AG09319 (cell line): ENCODE measurements around the gene MRC2.

Source experiments
- DNase-seq: peaks from one replicate; pipeline ENCODE4 v3.0.0-alpha.2; 2010; ENCODE audit warnings: low read depth; ENCODE audit errors: extremely low read depth
- TF ChIP-seq, protein P1 (sequence below): IDR thresholded peaks from 2 replicates; pipeline ENCODE4 v1.5.1; 2011; ENCODE audit warnings: low read depth, mild to moderate bottlenecking, inconsistent platforms, low read length, moderate library complexity

Gene MRC2

DNA sequence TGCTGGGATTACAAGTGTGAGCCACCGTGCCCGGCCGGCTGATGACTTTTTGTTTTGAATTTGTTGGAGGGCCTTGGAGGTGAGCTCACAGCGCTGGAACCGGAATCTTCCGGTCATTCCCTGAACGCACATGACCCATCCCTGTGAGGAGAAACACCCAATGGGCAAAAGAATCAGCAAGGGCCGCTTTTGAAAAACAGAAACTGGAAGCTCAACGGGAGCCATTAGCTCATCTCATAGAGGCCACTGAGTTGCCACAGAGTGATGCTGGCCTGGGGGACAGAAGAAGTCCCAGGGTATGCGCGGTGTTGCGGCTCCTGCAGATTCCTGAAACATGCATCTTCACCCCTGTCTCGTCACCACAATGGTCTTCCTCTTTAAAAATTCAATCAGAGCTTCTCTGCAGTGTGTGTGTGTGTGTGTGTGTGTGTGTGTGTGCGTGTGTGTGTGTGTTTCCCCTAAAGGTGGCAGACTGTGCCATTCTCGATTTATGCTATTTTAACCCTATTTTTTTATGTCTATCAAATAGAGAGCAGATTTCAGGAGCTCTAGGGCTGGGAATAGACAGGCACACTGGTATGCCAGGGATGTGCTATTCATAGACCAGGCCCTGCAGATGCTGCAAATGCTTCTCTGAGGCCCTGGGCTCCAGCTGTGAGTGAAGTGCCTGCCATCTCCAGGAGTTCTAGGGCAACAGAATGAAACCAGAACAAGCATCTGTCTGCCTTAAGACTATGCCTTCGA, 112.3 kb downstream of the MRC2 start:
- TF ChIP-seq, protein P1, sequence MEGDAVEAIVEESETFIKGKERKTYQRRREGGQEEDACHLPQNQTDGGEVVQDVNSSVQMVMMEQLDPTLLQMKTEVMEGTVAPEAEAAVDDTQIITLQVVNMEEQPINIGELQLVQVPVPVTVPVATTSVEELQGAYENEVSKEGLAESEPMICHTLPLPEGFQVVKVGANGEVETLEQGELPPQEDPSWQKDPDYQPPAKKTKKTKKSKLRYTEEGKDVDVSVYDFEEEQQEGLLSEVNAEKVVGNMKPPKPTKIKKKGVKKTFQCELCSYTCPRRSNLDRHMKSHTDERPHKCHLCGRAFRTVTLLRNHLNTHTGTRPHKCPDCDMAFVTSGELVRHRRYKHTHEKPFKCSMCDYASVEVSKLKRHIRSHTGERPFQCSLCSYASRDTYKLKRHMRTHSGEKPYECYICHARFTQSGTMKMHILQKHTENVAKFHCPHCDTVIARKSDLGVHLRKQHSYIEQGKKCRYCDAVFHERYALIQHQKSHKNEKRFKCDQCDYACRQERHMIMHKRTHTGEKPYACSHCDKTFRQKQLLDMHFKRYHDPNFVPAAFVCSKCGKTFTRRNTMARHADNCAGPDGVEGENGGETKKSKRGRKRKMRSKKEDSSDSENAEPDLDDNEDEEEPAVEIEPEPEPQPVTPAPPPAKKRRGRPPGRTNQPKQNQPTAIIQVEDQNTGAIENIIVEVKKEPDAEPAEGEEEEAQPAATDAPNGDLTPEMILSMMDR = no peak
- DNase-seq = no peak

GRCh38 chr17:62741290-62741689, 113.8 kb downstream of the MRC2 start:
- no peak for DNase-seq
- TF ChIP-seq, protein P1 = no peak
